Measurements from ENCODE around the gene BCAR3. TPM values are rescaled to one million over a fixed set of nuclear protein-coding genes. Genes with fewer than 3 reads are reported as not detected.

BCAR3 gene
- total RNA-seq, 1 donor from 2014 or later, result 59.5 TPM

GRCh38 chr1:93546162-93546863 is 135.3 kb downstream of the BCAR3 start:
- H3K27ac Mint-ChIP-seq, result no peak overlapping the region
- no peaks in the 10 kb centered on the region for H3K4me1 Mint-ChIP-seq
- ChIA-PET POLR2A (no interaction called here), CTCF (no interaction called here)
- H3K9me3 Mint-ChIP-seq, result no peaks in the 10 kb centered on the region
- H3K4me3 Mint-ChIP-seq, result no peak overlapping the region
- intact Hi-C loops (cut with micrococcal nuclease), result no loop called here
- no peak for TF ChIP-seq CTCF (IDR thresholded peaks at IDR 0.05)
- no peaks in the 10 kb centered on the region for H3K27me3 Mint-ChIP-seq
- peaks cover 6% of the 10 kb centered on the region for H3K36me3 Mint-ChIP-seq (ENCODE audit: low read depth)
- DNase-seq, result no peak
- no peak for ATAC-seq (ENCODE audit: low read depth)

DNA sequence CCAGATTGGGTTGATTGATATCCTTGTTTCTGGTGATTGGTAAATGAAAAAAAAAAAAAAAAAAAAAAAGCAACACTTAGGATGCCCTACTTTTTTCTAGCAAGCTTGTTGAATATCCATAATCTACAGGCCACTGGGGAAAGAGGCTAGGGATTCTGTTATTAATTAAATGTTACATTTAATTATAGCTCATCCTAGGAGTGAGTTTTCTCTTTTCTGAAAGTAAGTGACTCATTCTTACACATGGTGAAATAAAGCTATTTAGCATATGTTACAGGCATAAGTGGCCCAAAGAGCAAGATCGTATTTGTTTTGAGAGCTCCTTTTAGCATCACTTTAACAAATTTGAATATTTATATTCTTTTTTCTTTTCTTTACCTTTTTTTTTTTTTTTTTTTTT is 139.2 kb downstream of the BCAR3 start:
- ChIA-PET POLR2A (interaction anchor here (0.6 to 0.7 kb wide), 3 partner anchors 78 to 190 kb away, joined by 6 to 12 read pairs (median 7); no protein-coding TSS in a partner anchor), CTCF (no interaction called here)
- no peak for TF ChIP-seq CTCF (IDR thresholded peaks at IDR 0.05)
- H3K9me3 Mint-ChIP-seq, result no peaks in the 10 kb centered on the region
- intact Hi-C loops (cut with micrococcal nuclease), result no loop called here
- H3K27me3 Mint-ChIP-seq, result no peaks in the 10 kb centered on the region
- ATAC-seq (ENCODE audit: low read depth) (no peak), DNase-seq (no peak)
- H3K27ac Mint-ChIP-seq, result no peak overlapping the region
- H3K36me3 Mint-ChIP-seq (ENCODE audit: low read depth), result peaks cover 3% of the 10 kb centered on the region
- no peak overlapping the region for H3K4me3 Mint-ChIP-seq
- H3K4me1 Mint-ChIP-seq, result no peaks in the 10 kb centered on the region

- Mint-ChIP-seq H3K4me1 (no peaks in the 10 kb centered on the region), H3K4me3 (no peak overlapping the region), H3K27ac (no peak overlapping the region), H3K27me3 (no peaks in the 10 kb centered on the region), H3K9me3 (no peaks in the 10 kb centered on the region), H3K36me3 (ENCODE audit: low read depth) (no peaks in the 10 kb centered on the region)
- no peak for TF ChIP-seq CTCF (IDR thresholded peaks at IDR 0.05)
- POLR2A ChIA-PET, result no interaction called here
- intact Hi-C loops (cut with micrococcal nuclease), result no loop called here
- CTCF ChIA-PET, result no interaction called here
- no peak for DNase-seq
- no peak for ATAC-seq (ENCODE audit: low read depth)
Measured at GRCh38 chr1:93541045-93541444, 140.6 kb downstream of the BCAR3 start.

DNA sequence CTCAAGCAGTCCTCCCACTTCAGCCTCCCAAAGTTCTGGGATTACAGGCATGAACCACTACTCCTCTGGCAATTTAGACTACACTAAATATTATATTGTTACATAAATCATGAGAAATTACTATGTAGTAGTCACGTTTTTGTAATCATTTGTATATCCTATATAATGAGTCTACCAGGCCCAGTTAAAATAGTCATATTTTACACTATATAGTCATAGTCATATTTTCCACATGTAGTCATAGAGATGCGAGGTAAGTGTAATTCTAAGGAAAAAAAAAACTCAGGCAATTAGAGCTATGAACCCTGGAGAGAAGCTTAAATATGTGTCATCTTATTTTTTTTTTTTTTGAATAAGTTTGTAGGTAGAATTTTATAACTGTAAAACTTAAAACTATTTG is 143.7 kb downstream of the BCAR3 start:
- H3K27ac Mint-ChIP-seq, result no peak overlapping the region
- ATAC-seq (ENCODE audit: low read depth) (no peak), DNase-seq (no peak)
- no peak for TF ChIP-seq CTCF (IDR thresholded peaks at IDR 0.05)
- intact Hi-C loops (cut with micrococcal nuclease), result no loop called here
- H3K4me3 Mint-ChIP-seq, result no peak overlapping the region
- H3K27me3 Mint-ChIP-seq, result no peaks in the 10 kb centered on the region
- no peaks in the 10 kb centered on the region for H3K9me3 Mint-ChIP-seq
- ChIA-PET CTCF (no interaction called here), POLR2A (no interaction called here)
- no peaks in the 10 kb centered on the region for H3K4me1 Mint-ChIP-seq
- H3K36me3 Mint-ChIP-seq (ENCODE audit: low read depth), result no peaks in the 10 kb centered on the region

- no peak overlapping the region for H3K27ac Mint-ChIP-seq
- POLR2A ChIA-PET, result no interaction called here
Measured at GRCh38 chr1:93537396-93537795, 144.2 kb downstream of the BCAR3 start.

More at GRCh38 chr1:93537396-93537795, 144.2 kb downstream of the BCAR3 start:
- intact Hi-C loops (cut with micrococcal nuclease), result no loop called here
- no peak overlapping the region for H3K4me3 Mint-ChIP-seq
- DNase-seq (no peak), ATAC-seq (ENCODE audit: low read depth) (no peak)
- H3K27me3 Mint-ChIP-seq, result no peaks in the 10 kb centered on the region
- H3K36me3 Mint-ChIP-seq (ENCODE audit: low read depth), result peaks cover 3% of the 10 kb centered on the region
- TF ChIP-seq CTCF (IDR thresholded peaks at IDR 0.05), result no peak
- H3K9me3 Mint-ChIP-seq, result no peaks in the 10 kb centered on the region
- CTCF ChIA-PET, result no interaction called here
- H3K4me1 Mint-ChIP-seq, result no peaks in the 10 kb centered on the region

Data from activated B cell treated with CpG ODN at 0.5 μM for 24 hours (primary cell).